Hepatocyte (in vitro differentiated cells): ENCODE measurements around the gene LEP.

Experiments used
- EZH2 ChIP-seq: fragments of 200-600 bp; sonication (generic); IDR thresholded peaks from 2 replicates; pipeline ENCODE4 v1.6.1; 2016; ENCODE audit warnings: antibody characterized with exemption, mild to moderate bottlenecking, borderline replicate concordance
- EZH2phosphoT487 ChIP-seq: fragments of 200-600 bp; sonication (generic); IDR thresholded peaks from one replicate; pipeline ENCODE4 v1.6.1; 2018; ENCODE audit warnings: antibody characterized with exemption, mild to moderate bottlenecking, low read depth, moderate library complexity; ENCODE audit not compliant: unreplicated experiment, severe bottlenecking
- TF ChIP-seq, protein P1 (sequence below): fragments of 200-600 bp; sonication (generic); IDR thresholded peaks from 2 replicates; pipeline ENCODE4 v1.5.1; 2016; ENCODE audit warnings: antibody characterized with exemption, mild to moderate bottlenecking; ENCODE audit not compliant: poor library complexity

- no peak for TF ChIP-seq EZH2
- TF ChIP-seq, protein P1, sequence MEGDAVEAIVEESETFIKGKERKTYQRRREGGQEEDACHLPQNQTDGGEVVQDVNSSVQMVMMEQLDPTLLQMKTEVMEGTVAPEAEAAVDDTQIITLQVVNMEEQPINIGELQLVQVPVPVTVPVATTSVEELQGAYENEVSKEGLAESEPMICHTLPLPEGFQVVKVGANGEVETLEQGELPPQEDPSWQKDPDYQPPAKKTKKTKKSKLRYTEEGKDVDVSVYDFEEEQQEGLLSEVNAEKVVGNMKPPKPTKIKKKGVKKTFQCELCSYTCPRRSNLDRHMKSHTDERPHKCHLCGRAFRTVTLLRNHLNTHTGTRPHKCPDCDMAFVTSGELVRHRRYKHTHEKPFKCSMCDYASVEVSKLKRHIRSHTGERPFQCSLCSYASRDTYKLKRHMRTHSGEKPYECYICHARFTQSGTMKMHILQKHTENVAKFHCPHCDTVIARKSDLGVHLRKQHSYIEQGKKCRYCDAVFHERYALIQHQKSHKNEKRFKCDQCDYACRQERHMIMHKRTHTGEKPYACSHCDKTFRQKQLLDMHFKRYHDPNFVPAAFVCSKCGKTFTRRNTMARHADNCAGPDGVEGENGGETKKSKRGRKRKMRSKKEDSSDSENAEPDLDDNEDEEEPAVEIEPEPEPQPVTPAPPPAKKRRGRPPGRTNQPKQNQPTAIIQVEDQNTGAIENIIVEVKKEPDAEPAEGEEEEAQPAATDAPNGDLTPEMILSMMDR, result no peak
- no peak for TF ChIP-seq EZH2phosphoT487
These were observed 1.6 kb downstream of the LEP start for GRCh38 chr7:128242661-128243060.
